Measurements from ENCODE around the gene LYRM1.

DNA sequence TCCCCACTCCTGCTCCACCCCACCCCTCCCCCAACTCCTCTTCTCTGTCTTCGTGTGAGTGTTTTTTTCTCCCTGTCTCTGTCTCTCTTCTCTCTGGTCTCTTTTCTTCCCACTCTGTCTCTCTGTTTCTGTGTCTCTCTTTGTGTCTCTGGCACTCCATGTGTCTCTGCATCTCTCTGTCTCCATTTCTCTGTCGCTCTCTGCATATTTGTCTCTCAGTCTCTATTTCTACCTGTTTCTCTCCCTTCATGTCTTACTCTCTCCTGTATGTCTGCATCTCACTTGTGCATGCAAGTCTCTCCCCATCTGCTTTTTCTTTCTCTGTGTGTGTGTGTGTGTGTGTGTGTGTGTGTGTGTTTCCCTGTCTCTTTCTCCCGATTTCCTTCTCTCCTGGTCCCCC, 68.2 kb downstream of the LYRM1 start:
- TF ChIP-seq CTCF (IDR thresholded peaks at IDR 0.05) (no peak), POLR2A (IDR thresholded peaks at IDR 0.05) (no peak)

Data from suprapubic skin (tissue), 3 donors.